Epidermal melanocyte (primary cell): Measurements from ENCODE around the gene RBBP7.

Source experiments
- DNase-seq: peaks from one replicate; pipeline ENCODE4 v3.0.0; 2011; ENCODE audit warnings: low spot score; ENCODE audit not compliant: insufficient read length

Gene RBBP7

DNA sequence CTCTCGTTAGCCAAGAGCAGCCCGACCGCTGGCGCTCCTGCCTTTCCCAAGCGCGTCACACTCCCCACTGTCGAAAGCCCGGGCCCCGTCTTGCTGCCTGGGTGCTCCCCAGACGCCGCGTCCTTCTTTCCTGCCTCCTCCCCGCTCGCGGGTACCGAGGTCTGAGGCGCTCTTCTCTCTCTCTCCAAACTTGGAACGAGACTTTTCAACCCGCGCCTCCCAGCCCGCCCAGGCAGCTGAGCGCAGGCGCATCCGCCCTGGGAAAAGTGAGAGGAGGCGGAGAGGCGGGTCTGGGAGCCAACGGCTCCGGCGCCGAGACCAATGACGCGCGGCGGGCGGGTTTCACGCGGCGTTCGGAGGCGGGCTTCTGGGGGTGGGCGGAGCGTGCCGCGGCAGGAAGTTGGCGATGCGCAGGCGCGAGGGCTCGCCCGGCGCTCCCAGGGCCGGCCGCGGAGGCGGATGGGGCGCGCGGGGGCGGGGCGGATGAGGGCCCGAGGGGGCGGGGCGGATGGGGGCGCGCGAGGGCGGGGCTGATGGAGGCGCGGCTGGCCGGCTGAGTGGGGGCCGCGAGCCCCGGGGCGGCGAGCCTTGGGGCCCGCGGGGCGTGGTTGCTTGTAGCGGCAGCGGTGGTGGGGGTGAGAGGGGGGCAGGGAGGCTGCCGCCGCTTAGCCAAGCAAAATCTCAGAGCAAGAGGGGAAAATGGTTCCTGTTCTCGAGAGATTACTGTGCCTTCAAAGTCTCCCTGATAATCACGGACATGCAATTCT lies at the start of gene RBBP7:
Gene RBBP7, minus strand, starts transcription at position 268 of the 767 bp plus-strand sequence. CDS start 309 bp downstream, outside the sequence.
- DNase-seq, result peak; percentile 42

DNA sequence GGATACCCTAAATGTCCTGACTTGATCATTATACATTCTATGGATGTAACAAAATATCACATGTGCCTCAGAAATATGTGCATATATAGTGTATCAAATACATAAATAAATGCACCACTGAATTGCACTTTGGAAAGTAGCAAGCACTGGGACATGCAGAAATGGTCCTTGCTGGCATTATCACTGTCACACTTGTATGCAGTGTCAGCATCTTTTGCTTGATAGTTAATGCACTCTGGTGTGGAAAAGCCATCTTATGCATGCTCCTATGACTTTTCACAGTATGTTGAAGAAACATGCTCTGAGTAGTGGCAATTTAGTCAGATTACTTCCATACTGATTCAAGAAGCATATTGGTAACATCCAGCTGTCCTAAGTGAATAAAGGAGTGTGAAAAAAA lies 48.8 kb upstream of the RBBP7 start:
- no peak for DNase-seq

DNA sequence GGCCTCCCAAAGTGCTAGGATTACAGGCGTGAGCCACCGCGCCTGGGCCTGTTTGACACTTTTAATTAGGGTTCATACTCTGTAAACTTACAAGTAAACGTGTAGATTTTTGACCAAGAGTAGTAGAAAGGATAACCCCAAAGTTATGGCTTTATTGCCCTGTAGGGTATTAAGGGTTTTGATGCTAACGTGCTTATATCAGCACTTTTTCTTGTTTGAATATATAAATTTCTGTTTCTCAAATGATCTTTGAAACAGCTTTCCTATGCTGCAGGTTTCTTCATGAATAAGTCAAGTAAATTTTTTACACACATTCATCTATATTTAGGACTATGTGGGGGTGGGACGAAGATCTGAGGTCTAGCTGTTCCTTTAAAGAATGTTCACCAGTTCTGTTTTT lies 47.0 kb upstream of the RBBP7 start:
- no peak for DNase-seq

DNA sequence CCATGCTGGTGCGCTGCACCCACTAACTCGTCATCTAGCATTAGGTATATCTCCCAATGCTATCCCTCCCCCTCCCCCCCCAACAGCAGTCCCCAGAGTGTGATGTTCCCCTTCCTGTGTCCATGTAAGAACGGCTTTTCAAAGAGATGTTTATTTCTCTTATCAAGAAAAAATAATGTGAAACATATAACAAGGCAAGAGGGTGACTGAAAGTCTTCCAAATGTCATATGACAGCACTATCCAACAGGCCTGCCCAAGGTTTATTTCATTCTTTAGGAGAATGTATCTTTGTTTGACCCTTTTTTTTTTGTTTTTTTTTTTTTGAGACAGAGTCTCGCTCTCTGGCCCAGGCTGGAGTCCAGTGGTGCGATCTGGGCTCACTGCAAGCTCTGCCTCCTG lies 46.4 kb upstream of the RBBP7 start:
- no peak for DNase-seq

DNA sequence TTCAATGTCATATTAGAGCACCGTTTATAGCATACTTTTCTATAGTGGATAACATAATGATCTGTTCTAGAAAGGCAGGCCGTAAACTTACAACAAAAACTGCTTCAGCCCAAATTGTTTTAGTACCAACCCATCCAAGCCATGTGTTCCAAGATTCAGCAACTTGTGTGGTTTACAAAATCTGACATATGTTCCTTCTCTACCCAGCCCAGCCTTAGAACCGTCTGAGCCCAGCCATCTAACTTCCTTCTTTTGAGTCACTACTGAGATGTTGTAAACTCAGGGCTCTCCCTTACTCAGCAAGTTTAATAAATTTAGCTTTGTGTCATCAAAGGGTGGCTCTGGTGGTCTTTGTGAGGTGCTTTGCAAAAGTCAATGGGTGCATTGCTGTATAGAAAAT lies 43.9 kb upstream of the RBBP7 start:
- DNase-seq, result no peak

DNA sequence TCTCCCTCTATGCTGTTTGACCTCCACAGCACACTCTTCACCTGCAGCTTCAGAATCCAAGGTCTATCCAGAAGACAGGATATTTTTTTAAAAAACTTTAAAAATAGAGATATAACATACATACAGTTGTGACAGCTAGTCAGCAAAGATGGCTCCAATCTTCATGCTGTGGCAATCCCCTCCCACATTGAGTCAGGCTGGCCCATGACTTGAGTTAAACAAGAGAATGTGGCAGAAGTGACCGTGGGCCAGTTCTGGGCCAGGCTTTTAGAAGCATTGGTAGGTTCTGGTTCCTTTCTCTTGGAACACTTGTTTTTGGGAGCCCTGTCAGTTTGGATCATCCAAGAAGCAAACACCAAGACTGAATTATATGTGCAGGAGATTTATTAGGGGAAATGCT lies 40.2 kb upstream of the RBBP7 start:
- no peak for DNase-seq

DNA sequence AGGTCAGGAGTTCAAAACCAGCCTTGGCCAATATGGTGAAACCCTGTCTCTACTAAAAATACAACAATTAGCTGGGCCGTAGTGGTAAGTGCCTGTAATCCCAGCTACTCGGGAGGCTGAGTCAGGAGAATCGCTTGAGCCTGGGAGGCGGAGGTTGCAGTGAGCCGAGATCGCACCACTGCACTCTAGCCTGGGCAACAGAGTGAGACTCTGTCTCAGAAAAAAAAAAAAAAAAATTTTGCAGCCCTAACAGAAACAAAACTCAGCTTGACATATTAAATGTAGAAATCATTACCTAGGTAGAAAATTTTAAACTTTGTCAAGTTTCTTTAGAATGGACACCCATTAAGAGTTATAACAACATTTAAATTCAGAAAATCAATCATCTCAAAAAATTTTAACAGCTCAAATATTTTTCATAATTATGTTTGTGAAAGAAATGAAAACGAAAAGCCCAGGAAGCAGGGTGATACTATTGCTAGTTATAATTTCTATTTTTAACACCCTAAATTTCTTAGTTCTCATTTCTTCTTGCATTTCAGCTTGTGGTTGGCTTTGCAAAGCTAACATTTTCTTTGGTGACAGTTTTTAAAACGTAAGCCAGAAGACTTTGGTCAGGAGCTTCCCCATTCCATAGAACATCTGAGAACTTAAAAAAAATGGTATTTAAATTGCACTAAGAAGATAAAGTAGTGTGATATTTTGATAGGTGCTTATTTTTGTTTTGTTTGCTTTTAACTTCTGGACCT lies 33.3 kb upstream of the RBBP7 start:
- DNase-seq, result no peak

DNA sequence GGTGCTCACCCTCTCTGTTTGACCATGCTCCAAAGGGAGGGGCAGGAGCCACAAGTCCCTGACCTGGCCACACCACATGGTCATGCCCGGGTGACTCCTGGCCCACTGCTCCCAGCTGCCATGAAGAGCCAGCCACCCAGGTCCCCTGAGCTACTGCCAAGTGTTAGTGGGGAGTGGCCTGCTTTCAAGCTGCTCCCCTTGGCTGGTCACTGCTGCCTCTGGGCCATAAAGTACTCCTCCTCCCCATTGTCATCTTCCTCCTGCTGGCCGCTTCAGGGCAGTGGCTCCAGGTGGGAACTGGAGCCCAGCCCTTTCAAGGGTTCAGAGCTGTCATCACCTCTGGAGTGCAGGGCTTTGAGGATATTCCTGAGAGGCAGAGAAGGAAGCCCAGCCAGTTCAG lies 27.3 kb upstream of the RBBP7 start:
- no peak for DNase-seq

DNA sequence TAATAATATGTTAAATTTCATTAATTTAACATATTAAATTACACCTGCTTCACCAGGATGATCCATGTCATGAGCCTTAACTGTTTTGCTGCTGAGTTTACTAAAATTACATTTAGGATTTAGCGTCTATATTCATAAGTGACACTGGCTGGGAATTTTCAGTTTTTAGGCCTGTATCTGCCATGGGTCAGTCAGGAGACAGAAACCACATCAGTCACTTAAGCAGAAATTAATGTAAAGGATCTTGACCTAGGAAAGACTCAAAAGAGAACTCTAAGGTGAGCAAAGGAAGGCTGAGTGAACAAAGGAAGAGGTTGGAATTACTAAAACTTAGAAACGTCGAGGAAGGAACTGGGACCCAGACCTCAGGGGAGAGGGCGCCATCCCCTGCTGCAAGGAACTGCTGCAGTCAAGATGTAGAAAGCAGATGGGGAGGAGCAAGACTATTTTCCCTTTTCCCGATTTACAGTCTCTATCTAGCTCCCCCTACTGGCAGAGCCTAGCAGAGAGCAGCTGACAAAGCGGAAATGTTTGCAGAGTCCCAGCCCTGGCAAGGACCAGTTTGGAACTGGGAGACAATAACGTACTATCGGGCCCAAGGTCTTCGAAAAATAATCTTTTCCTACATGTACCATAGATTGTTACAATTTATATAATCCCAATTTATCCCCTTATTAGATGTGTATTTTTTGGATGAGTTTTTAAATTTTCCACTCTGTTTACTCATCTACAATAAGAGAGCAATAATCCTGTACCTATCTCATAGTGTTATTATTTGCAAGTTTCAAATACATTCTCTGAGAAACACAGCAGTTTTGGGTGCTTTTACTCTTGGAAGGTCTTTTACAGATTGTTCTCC lies 22.6 kb upstream of the RBBP7 start:
- DNase-seq, result peak; percentile 26

DNA sequence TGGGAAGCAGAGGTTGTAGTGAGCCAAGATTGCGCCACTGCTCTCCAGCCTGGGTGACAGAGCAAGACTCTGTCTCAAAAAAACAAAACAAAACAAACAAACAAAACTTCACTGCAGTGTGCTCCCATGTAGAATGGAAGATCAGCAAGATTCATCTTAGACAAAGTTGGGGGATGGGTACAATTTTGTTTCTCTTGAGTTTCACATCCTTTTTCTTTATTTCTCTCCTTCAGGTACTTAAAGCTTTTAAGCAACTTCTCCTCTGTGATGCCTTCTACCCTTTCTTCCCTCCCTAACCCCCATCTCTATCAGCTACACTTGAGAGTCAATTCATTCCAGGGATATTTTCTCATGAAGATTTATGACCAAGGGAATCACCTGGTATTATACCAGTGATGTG lies 15.5 kb upstream of the RBBP7 start:
- no peak for DNase-seq

DNA sequence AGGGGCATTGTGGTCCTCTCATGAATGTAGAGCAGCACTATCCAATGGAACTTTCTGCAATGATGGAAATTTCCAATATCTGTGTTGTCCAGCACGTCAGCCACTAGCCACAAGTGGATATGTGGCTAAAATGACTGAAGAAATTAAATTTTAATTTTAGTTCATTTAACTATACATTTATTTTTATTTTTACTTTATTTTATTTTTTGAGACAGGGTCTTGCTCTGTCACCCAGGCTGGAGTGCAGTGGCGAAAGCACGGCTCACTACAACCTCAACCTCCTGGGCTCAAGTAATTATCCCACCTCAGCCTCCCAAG lies 13.3 kb upstream of the RBBP7 start:
- no peak for DNase-seq

DNA sequence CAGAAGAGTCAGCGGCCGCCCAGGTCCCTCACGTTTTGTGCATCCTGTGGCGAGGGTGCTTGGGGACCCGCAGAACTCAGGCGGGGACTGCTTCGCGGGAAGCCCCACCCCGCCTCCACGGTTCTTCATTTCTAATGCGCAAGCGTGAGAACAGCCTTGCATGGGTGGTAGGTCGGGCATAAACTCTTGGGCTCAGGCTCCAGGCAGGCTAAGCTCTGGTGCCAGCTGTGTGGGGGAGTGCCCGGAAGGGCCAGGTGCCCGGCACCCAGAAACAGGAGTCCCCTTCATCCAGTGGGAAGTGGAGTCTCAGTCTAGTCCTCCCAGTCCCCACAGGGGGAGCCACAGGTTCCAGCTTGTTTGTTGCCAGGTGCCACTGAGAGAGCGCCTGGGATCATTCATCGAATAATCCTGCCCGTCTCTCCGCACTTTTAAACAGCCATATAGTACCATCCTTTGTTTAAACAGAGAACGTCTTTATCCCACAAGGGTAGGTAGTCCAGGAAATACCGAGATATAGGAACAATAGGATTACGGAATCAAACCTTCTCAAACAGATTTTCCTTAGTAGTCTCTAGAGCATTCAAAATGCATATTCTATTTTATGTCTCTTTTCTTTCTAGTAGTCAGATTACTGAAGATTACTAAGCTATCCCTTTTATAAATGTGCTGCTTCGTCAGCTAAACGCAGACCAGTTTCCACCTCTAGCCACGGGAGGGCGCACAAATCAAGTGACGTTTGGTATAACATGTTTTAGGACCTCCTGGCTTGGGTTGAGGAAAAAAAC lies 12.7 kb upstream of the RBBP7 start:
- DNase-seq, result peak; percentile 26

DNA sequence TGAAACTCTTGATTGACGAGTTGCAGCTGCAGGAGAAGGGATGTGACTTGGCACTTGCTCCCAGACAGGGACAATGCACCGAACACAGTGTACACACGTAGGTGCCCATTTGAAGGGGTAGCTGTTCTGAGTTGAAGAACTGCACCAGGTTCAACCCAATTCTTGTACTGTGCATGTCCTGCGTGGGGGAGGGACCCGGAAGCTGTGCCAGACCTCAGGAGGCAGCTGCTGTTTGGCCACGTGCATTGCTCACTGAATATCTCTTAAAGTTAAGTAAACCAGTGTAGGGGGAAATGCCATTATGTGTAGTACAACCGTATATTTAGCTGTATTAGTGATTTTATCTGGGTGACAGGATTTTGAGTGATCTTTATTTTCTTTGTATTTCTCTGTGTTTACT lies 12.0 kb upstream of the RBBP7 start:
- no peak for DNase-seq

DNA sequence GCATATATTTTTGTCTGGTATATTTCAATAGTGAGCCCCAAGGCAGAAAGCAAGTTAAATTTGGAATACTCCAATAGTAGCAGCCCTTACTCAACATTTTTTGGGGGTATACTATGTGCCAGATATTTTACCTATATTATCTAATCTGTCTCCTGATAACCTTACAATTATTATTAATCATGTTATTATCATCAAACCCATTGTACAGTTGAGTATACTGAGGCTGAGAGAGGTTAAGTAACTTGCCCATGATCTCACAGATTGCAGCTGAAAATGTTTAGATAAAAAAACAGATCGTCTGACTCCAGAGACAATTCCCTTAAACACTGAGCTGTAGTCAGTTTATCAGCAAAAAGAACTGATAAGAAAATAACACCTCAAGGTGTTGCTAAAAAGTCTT lies 6.5 kb upstream of the RBBP7 start:
- DNase-seq, result no peak

DNA sequence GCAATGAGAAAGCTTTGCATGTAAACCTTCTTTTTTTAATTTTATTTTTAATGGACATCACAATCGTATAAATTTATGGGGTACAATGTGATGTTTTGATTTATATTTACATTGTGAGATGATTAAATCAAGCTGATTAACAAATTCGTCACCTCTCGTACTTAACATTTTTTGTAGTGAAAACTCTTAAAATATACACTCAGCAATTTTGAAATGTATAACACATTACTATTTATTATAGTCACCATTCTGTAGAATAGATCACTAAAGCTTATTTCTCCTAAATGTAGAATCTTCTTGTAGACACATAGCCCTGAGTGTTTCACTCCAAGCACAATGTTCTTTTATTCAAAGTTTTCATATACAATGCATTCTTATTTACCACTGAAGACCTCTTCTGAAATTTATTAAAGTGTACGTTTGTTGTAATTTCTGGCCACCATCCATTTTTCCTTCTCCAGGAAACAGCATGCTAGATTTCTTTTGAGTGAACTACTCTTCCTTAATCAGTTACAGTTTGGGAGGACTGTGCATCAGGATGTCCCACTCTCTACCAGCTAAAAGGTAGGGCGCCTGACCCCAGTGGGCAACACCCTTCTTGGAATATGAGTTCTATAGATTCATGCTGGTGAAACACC lies 4.4 kb upstream of the RBBP7 start:
- DNase-seq, result no peak

DNA sequence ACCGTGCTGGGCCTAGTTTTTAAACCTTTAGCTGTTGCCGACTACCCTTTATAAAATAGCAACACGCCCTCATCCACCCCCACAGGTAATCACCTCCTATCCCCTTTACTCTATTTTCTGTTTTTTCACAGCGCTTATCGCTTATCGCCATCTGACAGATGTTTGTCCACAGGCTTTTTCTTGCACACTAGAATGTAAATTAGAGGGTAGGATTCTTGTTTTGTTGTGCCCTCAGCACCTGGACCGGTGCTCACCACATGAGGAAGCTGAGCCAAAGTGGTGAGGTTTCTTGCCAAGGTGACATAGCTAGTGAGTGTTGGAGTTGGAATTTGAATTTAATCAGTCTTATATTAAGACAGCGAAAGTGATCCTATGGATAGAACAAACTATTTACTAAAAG lies 2.9 kb upstream of the RBBP7 start:
- no peak for DNase-seq

DNA sequence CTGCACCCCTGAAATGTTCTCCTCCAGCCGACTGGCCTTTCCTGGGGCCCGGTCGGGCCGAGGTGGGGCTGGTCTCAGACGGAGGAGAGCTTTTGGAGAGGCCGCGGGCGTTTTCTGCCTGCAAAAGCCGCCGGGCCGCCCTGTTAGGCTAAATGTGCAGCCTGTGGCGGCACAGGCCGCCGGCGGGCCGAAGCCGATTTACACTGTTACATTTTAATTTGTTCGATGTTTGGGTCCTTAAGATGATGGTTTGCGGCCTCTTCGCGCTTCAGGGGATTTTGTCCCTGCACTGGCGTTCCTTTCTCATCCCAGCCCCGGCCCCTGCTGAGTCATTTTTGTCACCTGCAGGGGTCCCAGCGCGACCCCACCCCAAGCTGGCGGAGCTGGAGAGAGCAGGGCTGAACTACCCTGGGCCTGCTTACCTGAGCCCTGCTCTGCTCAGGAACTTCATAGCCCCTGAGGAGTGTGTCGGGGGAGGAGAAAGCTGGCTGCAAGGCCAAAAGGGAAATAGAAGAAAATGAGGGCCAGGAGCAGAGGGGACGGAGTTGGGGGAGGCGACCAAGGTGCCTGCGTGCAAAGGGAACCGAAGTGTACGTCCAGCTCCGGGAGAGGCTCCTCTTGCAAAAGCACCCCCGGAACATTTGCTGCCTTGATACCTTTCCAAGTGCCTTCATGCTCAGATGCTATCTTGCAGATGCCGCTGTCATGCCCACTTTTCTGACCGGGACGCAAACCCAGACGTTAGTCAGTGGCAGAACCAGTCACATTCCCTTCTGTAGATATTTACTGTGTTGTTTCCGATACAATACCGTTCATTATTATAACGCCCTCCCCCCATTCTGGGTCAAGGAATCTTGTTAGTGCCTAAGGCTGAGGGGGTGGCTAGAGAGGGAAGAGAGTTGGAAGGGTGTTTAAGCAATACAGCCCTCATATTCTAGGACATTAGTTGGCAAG lies 977 bp upstream of the RBBP7 start:
- DNase-seq, result no peak

DNA sequence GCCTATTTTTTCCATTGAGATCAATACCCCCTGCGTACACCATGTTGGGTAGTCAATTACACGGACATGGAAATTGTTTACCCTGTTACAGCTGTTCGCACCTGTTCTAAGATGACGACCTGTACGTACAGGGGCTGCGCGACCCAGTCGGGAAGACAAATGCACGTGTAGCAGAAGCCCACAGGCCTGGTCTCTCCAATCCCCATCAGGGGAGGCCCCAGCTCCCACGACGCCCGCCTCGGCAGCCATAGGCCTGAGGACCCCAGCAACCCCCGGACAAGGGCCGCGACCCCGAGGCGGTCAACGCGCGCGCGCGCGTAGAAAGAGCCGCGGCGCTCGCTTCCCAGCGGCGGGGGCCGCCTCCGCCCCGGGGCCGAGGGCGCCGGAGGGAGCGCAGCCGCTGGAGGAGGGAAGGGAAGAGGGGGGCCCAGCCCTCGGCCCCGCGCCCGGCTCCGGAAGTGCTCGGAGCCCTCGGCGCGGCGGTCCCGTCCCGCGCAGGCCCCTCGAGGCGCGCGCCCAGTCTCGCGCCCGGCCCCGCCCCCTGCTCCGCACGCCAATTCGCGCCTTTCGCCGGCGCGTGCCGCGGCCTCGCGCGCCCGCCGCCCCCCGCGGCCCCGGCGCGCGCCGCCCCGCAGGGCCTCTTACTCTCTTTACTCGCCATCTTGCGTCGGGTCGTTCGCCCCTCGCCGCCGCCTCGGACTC lies 618 bp downstream of the RBBP7 start:
- DNase-seq, result no peak

DNA sequence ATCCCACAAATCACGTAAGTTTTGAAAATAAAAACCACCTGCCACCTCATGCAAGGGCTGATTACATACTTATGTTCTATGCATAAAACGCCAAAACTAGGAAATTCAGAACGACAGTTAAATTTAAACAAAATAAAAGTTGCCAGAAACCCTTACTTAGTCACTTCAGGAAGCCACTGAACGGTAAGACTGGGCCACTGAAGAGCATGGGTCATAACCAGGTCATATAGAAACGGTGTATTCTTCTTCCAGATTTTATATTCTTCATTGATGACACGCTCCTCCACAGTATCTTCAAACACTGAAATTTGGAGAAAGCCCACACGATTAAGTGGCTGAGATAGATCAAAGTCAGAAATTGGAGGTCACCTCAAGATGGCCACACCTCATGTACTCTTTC lies 1.2 kb downstream of the RBBP7 start:
- no peak for DNase-seq
